Activated effector memory CD4-positive, alpha-beta T cell treated with Interleukin-2 at 50 U/mL for 16 hours (primary cell): Measurements from ENCODE around the gene KRT83.

Experiments
- DNase-seq: peaks from one replicate; pipeline ENCODE4 v3.0.0-alpha.2; 2020

KRT83 gene

DNA sequence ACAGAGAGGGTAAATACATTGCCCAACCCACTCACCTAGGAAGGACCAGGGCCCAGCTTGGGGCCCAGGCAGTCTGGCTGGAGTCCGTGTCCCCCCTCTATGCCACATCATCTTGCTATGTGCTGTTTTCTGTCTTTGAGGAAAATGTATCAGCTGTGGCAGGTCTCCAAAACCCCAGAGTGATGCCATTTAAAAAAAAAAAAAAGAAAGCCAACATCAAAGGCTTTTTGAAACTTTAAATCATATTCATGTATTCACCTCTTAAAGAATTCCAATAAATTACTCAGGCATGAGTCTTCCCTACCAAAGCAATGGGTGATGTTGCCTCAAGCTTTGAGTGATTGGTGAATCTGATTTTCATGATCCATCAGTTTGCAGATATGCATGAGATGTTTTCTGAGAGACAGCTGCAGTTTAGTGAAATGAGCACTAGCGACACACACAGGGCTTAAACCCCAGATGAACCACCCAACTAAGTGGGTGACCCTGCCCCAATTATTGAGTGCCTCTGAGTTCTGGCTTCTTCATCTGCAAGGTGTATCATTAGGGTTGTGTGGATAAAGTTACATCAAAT is 35.9 kb downstream of the KRT83 start:
- no peak for DNase-seq

DNA sequence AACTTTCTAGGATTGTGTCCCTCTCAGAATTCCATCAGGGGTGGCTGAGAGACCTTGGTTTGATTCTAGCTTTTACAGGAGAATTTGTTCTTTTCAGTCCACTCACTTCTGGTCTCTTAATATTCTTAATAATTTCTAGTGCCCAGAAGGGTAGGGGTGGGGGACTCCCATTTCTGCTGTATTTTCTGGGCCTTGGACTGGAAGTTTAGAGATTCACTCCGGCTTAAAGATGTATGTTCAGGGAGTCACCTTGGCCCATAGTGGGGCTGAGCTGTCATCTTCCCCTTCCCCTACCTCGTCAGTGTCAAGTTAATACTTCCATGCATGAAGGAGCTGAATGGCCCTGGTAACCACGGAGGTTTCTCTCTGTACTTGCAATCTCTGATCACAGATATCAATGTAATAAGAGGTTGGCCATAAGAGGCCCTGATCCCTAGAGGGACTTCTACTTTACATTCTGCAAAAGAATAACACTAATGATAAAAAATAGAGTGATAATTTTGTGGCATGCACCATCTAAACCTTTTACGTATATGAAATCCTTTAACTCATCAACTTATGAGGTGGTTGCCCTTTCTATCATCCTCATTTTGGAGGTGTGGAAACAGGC is 36.5 kb downstream of the KRT83 start:
- DNase-seq, result no peak

DNA sequence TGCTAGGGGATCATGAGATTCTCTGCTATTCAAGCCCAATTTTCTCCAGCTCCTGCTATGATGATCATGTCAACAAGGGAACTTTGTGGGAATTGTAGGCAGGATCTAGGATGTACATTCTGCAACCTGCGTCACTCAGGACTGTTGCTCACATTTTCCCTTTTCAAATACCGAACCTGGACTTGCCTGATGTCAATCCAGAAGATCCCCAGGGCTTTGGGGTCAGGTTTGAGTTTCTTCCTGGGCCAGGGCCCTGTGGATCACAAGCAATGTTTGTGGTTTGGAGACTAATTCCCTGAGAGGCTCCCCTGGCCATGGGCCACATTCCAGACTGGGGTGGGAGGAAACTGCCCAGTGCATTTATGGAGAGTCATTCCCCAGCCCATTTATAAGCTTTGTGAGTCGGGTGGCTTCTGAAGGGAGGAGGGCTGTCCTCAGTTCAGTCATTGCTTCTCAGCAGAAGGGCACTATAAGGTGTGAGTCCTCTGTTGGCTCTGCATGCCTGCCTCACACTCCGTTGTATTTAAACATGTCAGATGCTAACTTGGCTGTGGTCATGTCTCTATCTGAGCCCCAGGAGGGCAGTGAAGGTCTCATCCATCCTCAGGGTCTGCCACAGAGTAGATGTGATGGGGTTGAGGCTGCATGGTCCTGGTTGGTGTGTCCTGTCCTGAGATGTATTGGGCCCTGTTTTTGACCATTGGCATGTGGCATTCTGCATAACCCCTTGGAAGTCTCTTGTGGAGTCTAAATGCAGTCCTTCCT is 40.2 kb downstream of the KRT83 start:
- DNase-seq, result no peak

DNA sequence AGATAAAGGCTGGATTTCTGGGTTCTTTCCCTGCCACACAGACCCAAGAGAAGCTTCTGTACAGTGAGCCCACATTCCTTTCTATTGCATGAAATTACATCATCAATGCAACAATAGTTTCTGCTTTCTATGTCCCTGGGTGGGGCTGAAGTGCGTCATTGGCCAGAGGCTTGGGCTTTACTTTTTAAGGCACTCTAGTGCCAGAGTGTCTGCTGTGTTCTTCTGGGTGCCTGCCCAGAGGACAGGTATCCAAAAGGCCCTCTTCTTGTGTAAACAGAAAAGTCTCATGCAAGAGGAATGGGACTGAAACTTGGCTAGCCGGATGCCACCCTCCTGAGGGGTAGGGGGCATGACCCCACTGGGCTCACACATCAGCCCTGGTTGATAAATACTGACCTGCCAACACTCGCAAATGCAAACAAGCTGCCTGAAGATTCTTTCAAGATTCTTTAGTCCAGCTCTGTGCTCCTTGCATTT is 40.8 kb downstream of the KRT83 start:
- DNase-seq, result no peak

DNA sequence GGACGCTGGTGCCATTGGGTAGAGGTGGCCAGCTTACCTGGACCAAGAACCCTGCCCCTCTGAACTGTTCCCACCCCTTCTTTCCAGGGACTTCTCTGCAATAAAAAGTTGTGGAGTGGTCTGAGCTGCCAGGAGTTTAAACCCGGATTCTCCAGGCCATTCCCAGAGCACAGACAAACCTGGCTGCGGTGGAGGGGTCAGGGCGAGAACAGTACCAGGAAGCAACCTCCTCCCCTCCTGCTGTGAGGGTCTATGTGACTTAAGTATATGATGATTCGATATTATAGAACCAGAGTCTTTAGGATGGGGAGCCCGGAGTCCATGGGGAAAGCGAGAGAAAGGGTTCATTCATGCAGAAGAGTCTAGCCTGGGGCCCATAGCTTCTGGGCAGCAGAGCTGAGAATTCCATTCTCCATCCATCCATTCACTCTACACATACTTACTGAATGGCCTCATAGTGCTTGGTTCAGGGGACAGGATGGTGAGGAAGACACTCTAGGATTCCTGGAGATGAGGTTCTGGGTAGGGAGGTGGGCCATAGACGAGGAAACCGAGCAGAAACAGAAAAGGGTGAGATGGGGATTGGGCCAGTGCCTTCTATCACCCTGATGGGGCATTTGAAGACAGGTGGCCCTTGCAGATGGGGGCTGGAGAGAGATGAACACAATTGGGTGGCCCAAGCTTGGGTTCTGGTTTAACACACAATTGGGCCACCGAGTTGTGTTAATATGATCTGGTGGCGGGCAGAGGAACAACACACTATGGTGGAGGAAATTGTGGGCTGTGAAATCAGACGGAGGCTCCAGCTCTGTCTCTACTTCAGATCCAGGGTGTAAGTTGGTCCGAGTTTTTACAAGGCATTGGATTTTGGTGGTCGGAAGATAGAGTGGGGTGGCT is 41.5 kb downstream of the KRT83 start:
- DNase-seq, result no peak

DNA sequence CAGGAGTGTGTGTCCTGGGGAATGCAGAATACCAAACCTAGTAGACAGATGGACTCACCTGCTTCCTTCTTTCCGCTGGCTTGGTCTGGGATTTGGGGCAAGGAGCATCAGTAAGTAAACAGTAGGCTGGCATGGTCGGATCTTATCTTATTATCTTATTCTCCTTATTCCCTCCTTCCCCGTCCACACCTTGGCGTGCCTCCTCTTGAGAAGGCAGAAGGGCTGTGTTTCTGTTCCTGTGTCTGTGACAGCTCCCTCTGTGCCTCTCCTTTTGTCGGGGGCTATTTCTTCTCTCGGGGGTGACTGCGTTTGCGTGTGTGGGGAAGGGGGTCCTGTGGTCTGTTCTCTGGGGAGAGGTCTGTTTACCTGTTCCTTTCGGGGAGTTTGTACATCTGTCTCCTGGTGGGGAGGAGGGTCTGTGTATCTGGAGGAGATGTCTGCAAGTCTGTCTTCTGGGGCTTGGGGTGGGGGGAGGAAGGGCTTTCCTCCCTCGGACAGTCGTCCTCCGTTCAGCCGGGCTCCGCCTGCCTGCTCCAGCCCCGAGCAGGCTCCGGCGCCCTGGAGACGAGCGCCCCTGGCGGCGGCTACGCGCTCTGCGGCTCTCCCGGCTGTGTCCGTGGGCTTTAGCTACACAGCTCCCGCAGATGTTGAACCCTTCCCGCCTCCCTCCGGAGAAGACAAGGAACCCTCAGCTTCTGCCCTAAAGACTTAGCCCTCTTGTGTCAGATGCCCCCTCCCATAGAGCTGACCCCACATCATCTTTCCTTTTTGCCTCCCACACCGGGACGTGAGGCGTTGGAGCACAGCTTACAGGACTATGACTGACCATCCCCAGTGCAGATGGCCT is 42.4 kb downstream of the KRT83 start:
- DNase-seq, result peak; percentile 59

DNA sequence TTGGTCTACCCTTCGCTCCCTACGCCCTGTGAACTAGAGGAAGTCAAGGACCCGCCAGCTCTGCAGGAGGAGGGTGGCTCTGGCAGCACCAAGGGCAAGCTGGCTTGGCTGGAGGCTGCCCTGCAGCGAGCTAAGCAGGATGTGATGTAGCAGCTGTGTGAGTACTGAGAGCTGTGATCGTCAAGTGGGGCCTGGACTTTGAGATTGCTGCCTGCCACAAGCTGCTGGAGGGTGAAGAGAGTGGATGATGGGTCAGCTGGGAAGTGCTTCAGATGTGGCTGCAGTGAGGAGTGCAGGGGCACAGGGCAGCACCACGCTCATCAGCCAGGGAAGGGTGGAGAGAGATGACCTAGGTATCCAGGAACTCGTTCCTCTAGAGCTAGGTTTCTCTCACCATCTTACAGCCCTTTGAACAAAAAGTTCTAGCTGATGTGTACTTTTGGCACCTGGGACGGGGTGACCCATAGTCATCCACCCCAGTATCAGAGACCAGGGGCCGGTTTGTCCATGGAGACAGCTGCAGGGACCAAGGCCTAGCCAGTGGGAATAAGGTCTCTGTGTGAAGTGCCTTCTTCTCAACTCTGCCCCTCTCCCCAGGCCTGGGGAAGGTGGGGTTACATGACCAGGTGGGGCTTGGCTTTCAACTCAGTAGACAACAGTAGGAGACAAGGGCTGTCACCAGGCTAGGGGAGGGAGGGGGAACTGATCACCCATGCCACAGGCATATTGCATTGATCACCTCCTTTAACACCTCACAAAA is 43.5 kb downstream of the KRT83 start:
- DNase-seq, result no peak

DNA sequence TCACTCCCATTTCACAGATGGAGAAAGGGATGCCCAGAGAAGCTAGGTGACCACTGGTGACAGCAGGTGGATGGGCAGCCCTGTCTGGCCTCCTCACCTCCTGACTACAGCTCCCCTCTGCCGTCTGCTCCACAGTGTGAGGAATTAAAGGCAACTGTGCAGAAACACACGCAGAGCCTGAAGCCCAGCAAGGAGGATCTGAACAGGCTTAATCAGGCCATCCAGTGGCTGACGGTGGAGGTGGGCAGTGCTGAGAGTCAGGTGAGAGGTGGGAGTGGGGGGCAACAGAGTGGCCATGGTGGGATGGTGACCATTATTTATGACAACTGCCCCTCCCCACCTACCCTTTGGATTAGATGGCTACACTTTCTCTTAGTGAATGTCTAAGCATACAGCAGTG is 45.5 kb downstream of the KRT83 start:
- no peak for DNase-seq

DNA sequence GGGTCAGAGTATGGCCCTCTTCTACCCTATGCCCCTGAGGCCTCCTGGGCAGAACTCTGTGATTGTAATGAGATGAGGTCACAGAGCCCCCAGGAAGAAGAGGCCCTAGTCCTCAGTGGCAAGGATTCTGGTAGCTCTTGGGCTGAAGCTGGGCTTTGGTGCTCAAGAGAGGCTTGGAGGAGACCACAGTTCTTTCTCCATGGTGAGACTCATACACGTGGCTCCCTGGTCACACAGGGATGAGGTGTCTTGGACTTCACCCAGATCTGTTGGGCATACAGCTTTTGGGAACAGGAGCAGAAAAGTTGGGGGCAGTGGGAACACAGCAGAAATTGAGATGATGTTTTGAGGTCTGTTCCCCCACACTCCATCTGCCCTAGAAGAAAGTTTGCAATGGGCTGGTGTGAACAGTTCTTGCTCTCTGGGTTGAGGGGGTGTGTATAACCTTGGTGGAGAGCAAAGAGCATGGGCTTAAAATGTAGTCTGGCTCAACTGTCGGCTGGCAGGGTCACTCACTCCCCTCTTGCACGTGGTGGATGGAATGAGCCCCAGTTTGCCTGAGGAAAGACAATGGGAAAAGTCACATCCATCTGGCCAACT is 46.6 kb downstream of the KRT83 start, which contains the start of gene KRT86:
TSS of gene KRT86 (plus strand) at position 125 of the 600 bp plus-strand sequence. CDS start 27,272 bp downstream, outside the sequence.
- DNase-seq, result no peak

DNA sequence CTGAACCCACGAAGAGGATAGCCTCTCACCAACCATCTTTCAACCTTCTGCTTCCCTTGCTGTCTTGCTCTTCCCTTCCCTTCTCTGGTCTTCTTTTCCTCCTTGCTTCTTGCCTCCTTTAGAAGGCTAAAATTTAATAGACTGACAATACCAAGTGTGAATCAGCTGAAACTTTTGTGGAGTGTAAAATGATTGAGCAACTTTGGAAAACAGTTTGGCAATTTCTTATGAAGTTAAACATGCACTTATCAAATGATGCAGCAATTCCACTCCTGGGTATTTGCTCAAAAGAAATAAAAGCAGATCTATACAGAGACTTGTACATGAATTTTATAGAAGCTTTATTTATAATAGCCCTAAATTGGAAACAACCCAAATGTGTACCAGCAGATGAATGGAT is 50.0 kb downstream of the KRT83 start:
- no peak for DNase-seq

DNA sequence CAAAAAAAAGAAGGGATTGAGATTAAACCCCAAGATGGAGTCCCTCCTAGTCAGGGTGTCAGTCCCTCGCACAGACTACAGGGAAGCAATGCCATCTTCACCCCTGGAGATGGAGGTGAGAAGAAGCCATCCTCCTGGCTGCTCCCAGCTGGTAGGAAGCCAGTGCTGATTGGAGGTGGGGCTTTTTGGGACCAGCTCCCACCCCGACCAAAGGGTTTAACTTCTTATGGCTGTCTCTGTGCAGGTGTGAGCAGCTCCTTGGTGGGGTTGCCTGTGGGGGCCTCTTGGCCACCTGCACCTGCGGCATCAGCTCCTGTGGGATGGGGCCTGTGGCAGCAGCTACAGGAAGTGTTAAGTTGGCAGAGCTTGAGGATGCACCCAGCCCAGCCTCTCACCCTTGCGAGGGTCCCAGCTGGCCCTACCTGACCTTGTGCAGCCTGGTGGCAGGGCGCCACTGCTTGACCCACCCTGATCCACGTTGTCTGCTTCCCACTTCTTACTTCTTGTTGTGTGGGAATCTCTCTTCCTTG is 50.6 kb downstream of the KRT83 start:
- no peak for DNase-seq

DNA sequence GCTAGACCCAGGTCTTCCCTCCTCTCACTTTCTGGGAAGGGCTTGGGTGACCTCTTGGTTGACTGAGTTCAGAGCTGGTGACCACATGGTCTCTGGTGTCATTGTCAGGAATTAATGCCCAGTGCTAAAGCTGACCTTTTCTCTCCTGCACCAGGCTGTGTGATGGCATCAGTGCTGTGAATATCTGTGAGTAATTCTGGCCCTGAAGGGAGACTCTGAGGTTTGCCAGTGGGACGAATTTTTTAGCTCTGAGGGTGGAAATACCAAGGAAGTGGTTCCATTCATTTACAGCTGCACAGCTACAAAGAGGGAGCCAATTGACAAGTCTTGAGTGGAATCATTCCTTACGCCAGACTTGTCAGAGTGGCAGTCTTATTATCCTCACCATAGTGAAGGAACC is 53.0 kb downstream of the KRT83 start:
- DNase-seq, result no peak

DNA sequence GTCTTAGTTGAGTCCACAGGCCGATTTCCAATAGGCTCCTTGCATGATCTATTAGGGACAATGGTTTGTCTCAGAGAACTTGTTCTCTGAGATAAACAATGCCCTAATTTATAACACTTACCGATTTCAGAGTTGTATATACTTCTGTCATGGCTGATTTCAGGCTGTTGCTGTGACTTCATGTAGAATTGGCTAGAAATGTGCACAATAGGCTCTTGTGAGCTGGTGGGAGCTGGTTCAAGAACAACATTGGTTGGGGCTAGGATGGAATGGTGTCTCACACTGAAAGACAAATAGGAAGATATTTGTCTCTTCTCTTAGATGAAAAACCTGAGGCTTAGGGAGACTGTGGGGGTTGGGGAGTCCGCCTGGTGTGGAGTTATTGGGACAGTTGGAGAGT is 53.5 kb downstream of the KRT83 start:
- no peak for DNase-seq

DNA sequence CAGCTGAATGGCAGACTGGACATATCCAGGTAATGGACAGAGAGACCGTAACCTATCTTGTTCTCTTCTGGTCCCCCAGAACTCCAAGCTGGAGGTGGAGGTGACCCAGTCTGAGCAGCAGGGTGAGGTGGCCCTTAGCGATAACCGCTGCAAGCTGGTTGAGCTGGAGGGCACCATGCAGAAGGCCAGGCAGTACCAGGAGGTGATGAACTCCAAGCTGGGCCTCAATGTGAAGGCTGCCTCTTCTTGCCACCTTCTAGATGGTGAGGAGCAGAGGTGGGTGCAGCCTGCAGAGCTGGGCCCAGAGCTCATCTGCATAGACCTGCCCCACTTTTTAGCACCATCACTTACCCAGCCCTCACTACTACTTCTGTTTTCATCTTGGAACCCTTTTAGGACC is 53.9 kb downstream of the KRT83 start:
- no peak for DNase-seq

DNA sequence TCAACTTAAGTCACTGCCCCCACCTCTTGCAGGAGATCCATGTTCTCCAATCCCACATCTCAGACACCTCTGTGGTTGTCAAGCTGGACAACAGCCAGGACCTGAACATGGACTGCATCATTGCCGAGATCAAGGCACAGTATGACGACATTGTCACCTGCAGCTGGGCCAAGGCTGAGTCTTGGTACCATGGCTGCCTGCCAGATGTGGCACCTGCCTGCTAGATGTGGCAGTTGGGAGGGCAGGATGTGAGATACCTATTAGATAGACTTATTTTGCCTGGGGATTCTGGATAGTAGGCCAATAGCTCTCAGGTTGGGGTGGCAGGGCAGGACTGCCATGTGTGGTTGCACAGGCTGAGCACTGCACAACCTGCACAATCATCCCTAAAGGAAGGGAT is 54.7 kb downstream of the KRT83 start:
- no peak for DNase-seq

DNA sequence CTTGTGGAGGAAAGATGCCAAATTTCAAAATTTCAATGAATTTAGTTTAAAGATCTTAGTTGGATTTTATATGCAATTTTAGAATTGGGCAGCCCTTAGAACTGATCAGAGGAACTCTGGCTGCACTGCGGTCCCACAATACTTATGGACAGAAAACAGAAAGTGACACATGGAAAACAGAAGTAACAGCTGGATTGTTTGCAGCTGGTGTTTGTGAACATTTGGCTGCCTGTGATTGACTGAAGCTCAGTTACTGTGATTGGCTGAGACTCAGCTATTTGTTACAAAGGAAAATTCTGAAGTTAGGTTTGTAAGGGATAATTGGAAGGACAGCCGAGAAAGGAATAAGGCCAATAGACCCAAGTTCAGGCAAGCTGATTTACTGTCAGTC is 56.8 kb downstream of the KRT83 start:
- DNase-seq, result no peak
